Sciatic nerve (tissue), 2 donors: Measurements from ENCODE around the gene CARD9. TPM values are rescaled to one million over a fixed set of nuclear protein-coding genes. Genes with fewer than 3 reads are reported as not detected.

ENCODE experiments used
- ATAC-seq: fragments of 200-7000 bp; cut with Tn5 transposase; one replicate; pipeline ENCODE4 v1.9.1; 2020; ENCODE audit warnings: mild to moderate bottlenecking, moderate library complexity
- DNase-seq: peaks from one replicate; pipeline ENCODE4 v3.0.0-alpha.2; 2020; ENCODE audit warnings: low spot score
- intact Hi-C: fragments of 100-400 bp; cut with DNase I; formaldehyde crosslinking; loops from one replicate; pipeline ENCODE4 v1.14.2; 2022
- total RNA-seq: library from RNA; stranded (reverse); fragmentation: NEBNext Ultra II Directional; extraction: Animal tissue kit (Norgen Biotek cat#: 25700); gene quantifications from one replicate; pipeline ENCODE4 v1.2.1, GENCODE V29; 2021
- donor health status: DM: no; HTN: no; CAD: no.
- donor health status: DM: no; HTN: no; CAD: no.

The CARD9 gene
- total RNA-seq, 1 donor from 2014 or later, result 4.0 TPM

GRCh38 chr9:136403538-136403914 lies 30.1 kb upstream of the CARD9 start:
- ATAC-seq, result no peak
- intact Hi-C loops, result no loop called here
- DNase-seq, result no peak

GRCh38 chr9:136402067-136402466 lies 28.6 kb upstream of the CARD9 start:
- intact Hi-C loops, result no loop called here
- ATAC-seq (no peak), DNase-seq (no peak)

- intact Hi-C loops, result no loop called here
- ATAC-seq, result no peak
Measured at GRCh38 chr9:136401173-136401922, 27.9 kb upstream of the CARD9 start.

GRCh38 chr9:136400038-136400834 lies 26.8 kb upstream of the CARD9 start, which contains the start of gene SNAPC4:
SNAPC4 (minus strand) TSS chr9:136400170; CDS start chr9:136398428, 1,742 bp downstream.
- DNase-seq (peak; percentile 91), ATAC-seq (peak; percentile 88)
- intact Hi-C loops, result no loop called here

More at GRCh38 chr9:136401173-136401922, 27.9 kb upstream of the CARD9 start:
- DNase-seq, result no peak

GRCh38 chr9:136399176-136400037 lies 25.9 kb upstream of the CARD9 start:
- intact Hi-C loops, result no loop called here
- peak; percentile 6 for ATAC-seq
- no peak for DNase-seq

GRCh38 chr9:136398286-136398685 lies 24.8 kb upstream of the CARD9 start:
- DNase-seq (no peak), ATAC-seq (no peak)
- intact Hi-C loops, result no loop called here

- ATAC-seq (no peak), DNase-seq (no peak)
- intact Hi-C loops, result no loop called here
Measured at GRCh38 chr9:136397643-136398042, 24.2 kb upstream of the CARD9 start.

GRCh38 chr9:136396219-136396515 lies 22.7 kb upstream of the CARD9 start:
- intact Hi-C loops, result no loop called here
- DNase-seq, result no peak
- no peak for ATAC-seq

- ATAC-seq (no peak), DNase-seq (no peak)
- intact Hi-C loops, result no loop called here
Measured at GRCh38 chr9:136395345-136396218, 22.1 kb upstream of the CARD9 start.

GRCh38 chr9:136395020-136395340 lies 21.5 kb upstream of the CARD9 start:
- no peak for DNase-seq
- intact Hi-C loops, result no loop called here
- ATAC-seq, result no peak

- ATAC-seq (no peak), DNase-seq (no peak)
- intact Hi-C loops, result no loop called here
Measured at GRCh38 chr9:136394312-136395019, 21.0 kb upstream of the CARD9 start.

- ATAC-seq (no peak), DNase-seq (no peak)
- intact Hi-C loops, result no loop called here
Measured at GRCh38 chr9:136393531-136393930, 20.1 kb upstream of the CARD9 start.

GRCh38 chr9:136392538-136393449 lies 19.3 kb upstream of the CARD9 start:
- no peak for DNase-seq
- intact Hi-C loops, result no loop called here
- peak; percentile 72 for ATAC-seq

GRCh38 chr9:136391737-136392537 lies 18.5 kb upstream of the CARD9 start:
- intact Hi-C loops, result no loop called here
- ATAC-seq, result peak; percentile 13
- no peak for DNase-seq

- ATAC-seq, result no peak
- DNase-seq, result no peak
- intact Hi-C loops, result no loop called here
Measured at GRCh38 chr9:136389396-136389795, 15.9 kb upstream of the CARD9 start.

GRCh38 chr9:136387217-136387616 lies 13.7 kb upstream of the CARD9 start:
- intact Hi-C loops, result no loop called here
- no peak for ATAC-seq

More at GRCh38 chr9:136387217-136387616, 13.7 kb upstream of the CARD9 start:
- no peak for DNase-seq
